HG02798 (cell line): ENCODE measurements around the gene CHRNA9.
A peak's percentile ranks its signal among the peaks of the same experiment; 100 is the strongest.

Source experiments
- ATAC-seq: cut with Tn5 transposase; IDR thresholded peaks from one replicate; pipeline ENCODE4 v1.9.1; 2021; ENCODE audit warnings: mild to moderate bottlenecking; ENCODE audit not compliant: unreplicated experiment, poor library complexity

Gene CHRNA9

GRCh38 chr4:40335525-40335894 lies 377 bp downstream of the CHRNA9 start:
- ATAC-seq, result no peak

GRCh38 chr4:40337051-40337450 lies 1.9 kb downstream of the CHRNA9 start:
- ATAC-seq, result no peak

- no peak for ATAC-seq
These were observed 2.4 kb downstream of the CHRNA9 start for GRCh38 chr4:40337523-40337922.

GRCh38 chr4:40340030-40340429 lies 4.9 kb downstream of the CHRNA9 start:
- ATAC-seq, result no peak

- ATAC-seq, result no peak
These were observed 12.3 kb downstream of the CHRNA9 start for GRCh38 chr4:40347472-40347871.

- ATAC-seq, result no peak
These were observed 12.9 kb downstream of the CHRNA9 start for GRCh38 chr4:40348000-40348399.

GRCh38 chr4:40349561-40350198 lies 14.5 kb downstream of the CHRNA9 start:
- no peak for ATAC-seq

GRCh38 chr4:40350627-40351227 lies 15.6 kb downstream of the CHRNA9 start:
- no peak for ATAC-seq

GRCh38 chr4:40354158-40354557 lies 19.0 kb downstream of the CHRNA9 start:
- ATAC-seq, result no peak

- ATAC-seq, result no peak
These were observed 20.0 kb downstream of the CHRNA9 start for GRCh38 chr4:40355131-40355530.

GRCh38 chr4:40357738-40358137 lies 22.6 kb downstream of the CHRNA9 start:
- no peak for ATAC-seq

- ATAC-seq, result no peak
These were observed 26.2 kb downstream of the CHRNA9 start for GRCh38 chr4:40361338-40361737.

- ATAC-seq, result no peak
These were observed 28.3 kb downstream of the CHRNA9 start for GRCh38 chr4:40363382-40363920.

- no peak for ATAC-seq
These were observed 28.8 kb downstream of the CHRNA9 start for GRCh38 chr4:40363945-40364344.

GRCh38 chr4:40365766-40366165 lies 30.6 kb downstream of the CHRNA9 start:
- ATAC-seq, result no peak

- ATAC-seq, result no peak
These were observed 32.3 kb downstream of the CHRNA9 start for GRCh38 chr4:40367451-40367850.

GRCh38 chr4:40369437-40370274 lies 34.5 kb downstream of the CHRNA9 start:
- peak; percentile 75 for ATAC-seq

- no peak for ATAC-seq
These were observed 37.5 kb downstream of the CHRNA9 start for GRCh38 chr4:40372651-40373050.

GRCh38 chr4:40373636-40374035 lies 38.5 kb downstream of the CHRNA9 start:
- no peak for ATAC-seq

- no peak for ATAC-seq
These were observed 40.0 kb downstream of the CHRNA9 start for GRCh38 chr4:40375095-40375494.

- no peak for ATAC-seq
These were observed 40.5 kb downstream of the CHRNA9 start for GRCh38 chr4:40375620-40376019.
